NT2/D1 (cell line): ENCODE results near the gene FABP3.

Experiments used
- SUZ12 ChIP-seq: IDR thresholded peaks from 2 replicates; pipeline ENCODE4 v1.6.1; 2011; ENCODE audit not compliant: insufficient read length, insufficient read depth; ENCODE audit errors: extremely low read depth
- YY1 ChIP-seq: IDR thresholded peaks from 2 replicates; pipeline ENCODE4 v1.6.1; 2011; ENCODE audit not compliant: insufficient read length, insufficient read depth
- ZNF274 ChIP-seq: IDR thresholded peaks from 2 replicates; pipeline ENCODE4 v1.6.1; 2011; ENCODE audit warnings: mild to moderate bottlenecking, low read depth, low read length

DNA sequence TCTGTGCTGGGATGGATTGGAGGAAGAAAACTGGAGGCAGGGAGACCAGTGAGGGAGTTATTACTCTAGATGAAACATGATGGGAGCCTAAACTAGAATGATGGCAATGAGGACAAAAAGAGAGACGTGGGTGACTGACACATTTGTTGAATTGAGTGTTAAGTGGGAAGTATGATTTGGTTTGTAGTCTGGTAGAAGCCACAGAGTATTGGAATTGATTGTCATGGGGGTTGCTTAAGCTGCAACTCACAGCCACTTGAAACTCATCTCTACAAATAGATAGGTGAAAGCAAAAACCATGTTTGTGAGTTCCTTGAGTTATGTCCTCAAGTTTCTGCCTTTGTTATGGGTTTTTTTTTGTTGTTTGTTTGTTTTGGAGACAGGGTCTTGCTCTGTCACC is 28.4 kb downstream of the FABP3 start:
- TF ChIP-seq YY1 = no peak
- TF ChIP-seq SUZ12 = no peak
- no peak for TF ChIP-seq ZNF274
